CD8-positive, alpha-beta memory T cell (primary cell): ENCODE measurements around the gene ALDH1B1. TPM values are rescaled to one million over a fixed set of nuclear protein-coding genes. Genes with fewer than 3 reads are reported as not detected.
A peak's percentile ranks its signal among the peaks of the same experiment; 100 is the strongest.

ENCODE experiments used
- CTCF ChIA-PET: fragments of 350-600 bp; sonication (Branson Sonifier 250); formaldehyde crosslinking; loops from one replicate; lab custom pipeline; 2021; ENCODE audit warnings: antibody characterized with exemption; lab: Charles Lee
- POLR2A ChIA-PET: fragments of 350-600 bp; sonication (Branson Sonifier 250); formaldehyde crosslinking; loops from one replicate; lab custom pipeline; 2021; ENCODE audit warnings: antibody characterized with exemption; lab: Charles Lee
- DNase-seq, 5 donors: peaks; one replicate each; pipeline versions ENCODE4 v3.0.0 to v3.0.0-alpha.2; 2020 to 2022; ENCODE audit warnings: mixed read lengths in 1 of 5
- H3K27ac ChIP-seq: one replicate; pipeline ENCODE4 v1.7.0; 2013; ENCODE audit warnings: low read depth, mild to moderate bottlenecking, low read length, moderate library complexity
- H3K27me3 ChIP-seq: 2 replicates; pipeline ENCODE4 v1.7.0; 2013; ENCODE audit warnings: low read length, mild to moderate bottlenecking; ENCODE audit not compliant: insufficient read depth, poor library complexity, severe bottlenecking
- H3K36me3 ChIP-seq: 2 replicates; pipeline ENCODE4 v1.7.0; 2013; ENCODE audit warnings: mild to moderate bottlenecking, low read length, moderate library complexity; ENCODE audit not compliant: insufficient read depth
- H3K4me1 ChIP-seq: 2 replicates; pipeline ENCODE4 v1.7.0; 2013; ENCODE audit warnings: mild to moderate bottlenecking, low read length, moderate library complexity; ENCODE audit not compliant: insufficient read depth
- H3K4me3 ChIP-seq: 2 replicates; pipeline ENCODE4 v1.7.0; 2013; ENCODE audit warnings: mild to moderate bottlenecking, low read length
- H3K9me3 ChIP-seq: 2 replicates; pipeline ENCODE4 v1.7.0; 2013; ENCODE audit warnings: mild to moderate bottlenecking, low read length
- H3K27ac Mint-ChIP-seq, 8 donors: one replicate each; pipeline ENCODE4 v1.8.0; 2020 to 2021; ENCODE audit warnings: mixed read lengths in 8 of 8, mild to moderate bottlenecking in 6 of 8, inconsistent platforms in 3 of 8, moderate library complexity in 3 of 8
- H3K27me3 Mint-ChIP-seq, 2 donors: one replicate each; pipeline ENCODE4 v1.8.0; 2020 to 2021; ENCODE audit warnings: mixed read lengths in 2 of 2, mild to moderate bottlenecking in 1 of 2, moderate library complexity in 1 of 2
- H3K36me3 Mint-ChIP-seq, 3 donors: one replicate each; pipeline ENCODE4 v1.8.0; 2020 to 2021; ENCODE audit warnings: mixed read lengths in 3 of 3, inconsistent platforms in 1 of 3, mild to moderate bottlenecking in 1 of 3
- H3K4me1 Mint-ChIP-seq, 3 donors: one replicate each; pipeline ENCODE4 v1.8.0; 2020 to 2021; ENCODE audit warnings: mixed read lengths in 3 of 3, inconsistent platforms in 1 of 3, mild to moderate bottlenecking in 1 of 3
- H3K4me3 Mint-ChIP-seq, 7 donors: one replicate each; pipeline ENCODE4 v1.8.0; 2020 to 2021; ENCODE audit warnings: mixed read lengths in 7 of 7, mild to moderate bottlenecking in 6 of 7, moderate library complexity in 4 of 7, inconsistent platforms in 2 of 7
- H3K9me3 Mint-ChIP-seq, 5 donors: one replicate each; pipeline ENCODE4 v1.8.0; 2020 to 2022; ENCODE audit warnings: mixed read lengths in 5 of 5, mild to moderate bottlenecking in 3 of 5, moderate library complexity in 2 of 5, inconsistent platforms in 1 of 5
- polyA plus RNA-seq: library from polyadenylated mRNA; unstranded; fragments of 300-500 nt; fragmentation: Illumina TruSeq; gene quantifications from one replicate; pipeline ENCODE4 v1.2.3, GENCODE V29; 2021
- total RNA-seq, 2 experiments: library from RNA; stranded (reverse); gene quantifications; one replicate each; pipeline ENCODE4 v1.2.3, GENCODE V29; 2021

Gene ALDH1B1
- total and polyA plus RNA-seq, 3 experiments from 2014 or later, result 13.9 to 27.6 (median 25.1) TPM

- peaks cover 0 to 3% (median 0%) of the 10 kb centered on the region in 3 donors for H3K4me1 Mint-ChIP-seq
- CTCF ChIA-PET, result no interaction called here
Measured at GRCh38 chr9:38367898-38368297, 24.6 kb upstream of the ALDH1B1 start.

GRCh38 chr9:38368731-38369130 is 23.8 kb upstream of the ALDH1B1 start:
- H3K27ac ChIP-seq, result no peak overlapping the region
- ChIA-PET CTCF (no interaction called here), POLR2A (no interaction called here)
- Mint-ChIP-seq H3K27me3 (peaks cover 10 to 25% of the 10 kb centered on the region in 2 donors), H3K4me1 (no peaks in the 10 kb centered on the region), H3K36me3 (no peaks in the 10 kb centered on the region), H3K9me3 (no peaks in the 10 kb centered on the region), H3K4me3 (no peak overlapping the region), H3K27ac (no peak overlapping the region)
- no peaks in the 10 kb centered on the region for H3K9me3 ChIP-seq
- H3K4me1 ChIP-seq, result no peaks in the 10 kb centered on the region
- DNase-seq, result no peak
- no peaks in the 10 kb centered on the region for H3K27me3 ChIP-seq
- H3K4me3 ChIP-seq, result no peak overlapping the region
- no peaks in the 10 kb centered on the region for H3K36me3 ChIP-seq

More at GRCh38 chr9:38367898-38368297, 24.6 kb upstream of the ALDH1B1 start:
- Mint-ChIP-seq H3K9me3 (no peaks in the 10 kb centered on the region), H3K27ac (no peak overlapping the region), H3K4me3 (no peak overlapping the region), H3K36me3 (no peaks in the 10 kb centered on the region), H3K27me3 (peaks cover 9 to 26% of the 10 kb centered on the region in 2 donors)
- Histone ChIP-seq H3K4me1 (no peaks in the 10 kb centered on the region), H3K36me3 (no peaks in the 10 kb centered on the region), H3K4me3 (no peak overlapping the region), H3K9me3 (no peaks in the 10 kb centered on the region), H3K27me3 (no peaks in the 10 kb centered on the region), H3K27ac (no peak overlapping the region)
- POLR2A ChIA-PET, result no interaction called here
- DNase-seq, result no peak

GRCh38 chr9:38370176-38370575 is 22.3 kb upstream of the ALDH1B1 start:
- H3K27me3 Mint-ChIP-seq, result peaks cover 13 to 27% of the 10 kb centered on the region in 2 donors

DNA sequence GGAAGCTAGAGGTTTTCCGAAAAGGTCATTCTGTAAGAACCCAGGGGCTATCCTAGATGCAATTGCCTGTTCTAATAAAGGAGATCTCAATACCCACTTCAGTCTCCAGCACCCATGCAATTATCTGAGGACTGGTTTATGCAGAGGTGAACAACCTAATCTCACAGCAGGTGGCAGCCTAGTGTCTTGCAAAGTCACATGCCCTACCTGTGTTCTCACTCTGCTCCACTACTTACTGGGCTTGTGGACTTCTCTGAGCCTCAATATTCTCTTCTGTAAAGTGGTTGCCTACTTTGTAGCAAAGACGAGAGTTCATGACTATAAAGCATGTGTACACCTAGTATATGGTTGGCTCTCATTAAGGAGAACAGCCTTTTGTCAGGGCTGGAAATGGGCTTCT is 21.0 kb upstream of the ALDH1B1 start:
- Mint-ChIP-seq H3K36me3 (no peaks in the 10 kb centered on the region), H3K9me3 (no peaks in the 10 kb centered on the region), H3K4me1 (no peaks in the 10 kb centered on the region), H3K27ac (no peak overlapping the region), H3K27me3 (peaks cover 15 to 23% of the 10 kb centered on the region in 2 donors), H3K4me3 (no peak overlapping the region)
- H3K9me3 ChIP-seq, result no peaks in the 10 kb centered on the region
- no peaks in the 10 kb centered on the region for H3K4me1 ChIP-seq
- no peaks in the 10 kb centered on the region for H3K27me3 ChIP-seq
- peak in 1 of 5 donors; percentile 8 for DNase-seq
- CTCF ChIA-PET, result no interaction called here
- H3K27ac ChIP-seq, result no peak overlapping the region
- POLR2A ChIA-PET, result no interaction called here
- H3K36me3 ChIP-seq, result no peaks in the 10 kb centered on the region
- H3K4me3 ChIP-seq, result no peak overlapping the region

More at GRCh38 chr9:38370176-38370575, 22.3 kb upstream of the ALDH1B1 start:
- Histone ChIP-seq H3K9me3 (no peaks in the 10 kb centered on the region), H3K36me3 (no peaks in the 10 kb centered on the region), H3K27ac (no peak overlapping the region), H3K4me3 (no peak overlapping the region), H3K4me1 (no peaks in the 10 kb centered on the region), H3K27me3 (no peaks in the 10 kb centered on the region)
- Mint-ChIP-seq H3K27ac (no peak overlapping the region), H3K9me3 (no peaks in the 10 kb centered on the region), H3K4me3 (no peak overlapping the region), H3K36me3 (no peaks in the 10 kb centered on the region), H3K4me1 (no peaks in the 10 kb centered on the region)
- ChIA-PET POLR2A (no interaction called here), CTCF (no interaction called here)
- DNase-seq, result no peak

DNA sequence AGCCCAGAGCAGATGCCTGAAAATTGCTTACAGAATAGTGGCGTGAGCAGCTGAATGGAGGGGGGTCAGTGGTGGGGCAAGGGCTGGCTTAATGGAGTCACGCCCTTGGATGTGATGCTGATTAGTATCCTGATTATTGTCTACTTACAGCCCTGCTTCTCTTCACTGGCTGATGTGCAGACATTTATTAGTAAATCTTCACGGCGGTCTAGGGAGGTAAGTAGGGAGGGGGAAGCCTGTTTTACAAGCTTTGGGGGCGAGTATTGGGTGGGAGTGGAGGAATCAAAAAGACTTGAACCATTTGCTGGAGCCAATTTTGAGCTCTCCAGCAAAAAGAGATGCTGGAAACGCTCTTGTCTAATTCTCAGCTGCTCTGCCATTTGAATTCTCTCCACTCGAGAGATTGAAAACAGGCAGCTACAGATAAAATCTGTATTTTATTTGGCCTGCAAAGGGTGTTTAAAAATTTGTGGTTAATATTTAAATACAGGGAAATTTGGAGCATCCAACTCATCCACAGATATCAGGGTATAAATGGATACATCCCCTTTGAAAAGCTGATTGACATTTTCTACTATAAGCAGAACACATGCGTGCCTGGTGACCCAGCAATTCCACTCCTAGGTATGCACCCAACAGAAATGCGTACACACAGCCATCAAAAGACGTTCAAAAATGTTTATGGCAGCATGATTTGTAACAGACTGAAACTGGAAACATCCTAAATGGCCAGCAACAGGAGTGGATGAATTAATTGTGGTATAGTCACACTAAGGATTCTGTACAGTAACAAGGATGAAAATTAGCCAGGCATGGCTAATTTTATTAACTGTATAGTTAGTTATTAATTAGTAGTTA is 19.5 kb upstream of the ALDH1B1 start:
- H3K9me3 ChIP-seq, result no peaks in the 10 kb centered on the region
- no peaks in the 10 kb centered on the region for H3K4me1 Mint-ChIP-seq
- no peaks in the 10 kb centered on the region for H3K36me3 ChIP-seq
- H3K27ac ChIP-seq, result no peak overlapping the region
- ChIA-PET POLR2A (no interaction called here), CTCF (no interaction called here)
- no peaks in the 10 kb centered on the region for H3K9me3 Mint-ChIP-seq
- no peak overlapping the region for H3K4me3 ChIP-seq
- H3K36me3 Mint-ChIP-seq, result no peaks in the 10 kb centered on the region
- H3K4me3 Mint-ChIP-seq, result no peak overlapping the region
- DNase-seq, result no peak
- H3K27me3 ChIP-seq, result no peaks in the 10 kb centered on the region
- peaks cover 10 to 23% of the 10 kb centered on the region in 2 donors for H3K27me3 Mint-ChIP-seq
- no peak overlapping the region for H3K27ac Mint-ChIP-seq
- no peaks in the 10 kb centered on the region for H3K4me1 ChIP-seq

DNA sequence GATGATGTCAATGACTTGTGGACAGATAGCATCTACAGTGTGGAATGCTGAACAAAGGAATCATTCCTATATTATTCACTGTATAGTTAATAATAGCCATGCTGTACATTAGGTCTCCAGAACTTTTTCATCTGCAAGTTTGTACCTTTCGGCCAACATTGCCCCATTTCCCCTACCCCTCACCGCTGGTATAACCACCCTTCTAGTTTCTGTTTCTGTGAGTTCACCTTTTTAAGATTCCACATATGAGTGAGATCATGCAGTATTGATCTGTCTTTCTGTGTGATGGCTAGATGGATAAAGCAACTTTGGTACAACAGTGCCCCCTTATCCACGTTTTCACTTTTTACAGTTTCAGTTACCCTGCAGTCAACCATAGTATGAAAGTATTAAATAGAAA is 18.8 kb upstream of the ALDH1B1 start:
- Mint-ChIP-seq H3K9me3 (no peaks in the 10 kb centered on the region), H3K27me3 (peaks cover 12 to 23% of the 10 kb centered on the region in 2 donors), H3K27ac (no peak overlapping the region), H3K36me3 (no peaks in the 10 kb centered on the region), H3K4me3 (no peak overlapping the region), H3K4me1 (no peaks in the 10 kb centered on the region)
- H3K27ac ChIP-seq, result no peak overlapping the region
- no peaks in the 10 kb centered on the region for H3K27me3 ChIP-seq
- H3K36me3 ChIP-seq, result no peaks in the 10 kb centered on the region
- no peak for DNase-seq
- H3K9me3 ChIP-seq, result no peaks in the 10 kb centered on the region
- ChIA-PET POLR2A (no interaction called here), CTCF (no interaction called here)
- no peaks in the 10 kb centered on the region for H3K4me1 ChIP-seq
- H3K4me3 ChIP-seq, result no peak overlapping the region

DNA sequence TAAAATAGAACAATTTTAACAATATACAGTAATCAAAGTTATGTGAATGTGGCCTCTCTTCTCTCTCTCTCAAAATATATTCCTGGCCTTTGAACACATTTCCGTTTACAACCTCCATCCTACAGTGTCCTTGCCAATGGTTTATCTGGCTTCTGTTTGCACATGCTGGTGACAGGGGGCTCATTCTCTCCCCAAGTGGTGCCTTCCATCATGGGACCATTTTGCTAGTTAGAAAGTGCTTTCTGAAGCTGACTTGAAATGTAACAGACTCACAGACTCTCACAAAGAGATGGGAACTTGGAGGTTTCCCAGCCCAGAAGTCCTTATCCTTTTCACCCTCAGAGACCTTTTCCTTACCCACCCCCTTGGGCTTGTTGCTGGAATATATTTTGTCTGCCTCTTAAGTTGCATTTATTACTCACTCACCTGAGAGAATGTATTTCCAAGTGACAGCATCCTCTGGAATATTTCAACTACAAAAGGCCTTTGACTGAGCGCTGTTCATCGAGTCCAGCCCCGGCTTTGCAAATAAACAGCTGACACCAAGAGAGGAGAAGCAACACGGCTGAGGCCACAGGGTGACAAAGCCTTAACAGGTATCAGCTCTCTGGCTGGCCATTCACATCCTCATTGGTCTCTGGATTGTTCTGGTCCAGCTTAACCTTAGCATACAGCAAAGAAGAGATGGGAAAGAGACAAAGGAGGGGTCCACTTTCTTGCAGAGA is 17.5 kb upstream of the ALDH1B1 start:
- Mint-ChIP-seq H3K4me1 (no peaks in the 10 kb centered on the region), H3K27ac (no peak overlapping the region), H3K9me3 (no peaks in the 10 kb centered on the region), H3K27me3 (peaks cover 12 to 23% of the 10 kb centered on the region in 2 donors), H3K36me3 (no peaks in the 10 kb centered on the region), H3K4me3 (no peak overlapping the region)
- CTCF ChIA-PET, result no interaction called here
- no peak for DNase-seq
- no peak overlapping the region for H3K4me3 ChIP-seq
- no peak overlapping the region for H3K27ac ChIP-seq
- no peaks in the 10 kb centered on the region for H3K4me1 ChIP-seq
- H3K27me3 ChIP-seq, result no peaks in the 10 kb centered on the region
- no peaks in the 10 kb centered on the region for H3K36me3 ChIP-seq
- POLR2A ChIA-PET, result no interaction called here
- H3K9me3 ChIP-seq, result no peaks in the 10 kb centered on the region

DNA sequence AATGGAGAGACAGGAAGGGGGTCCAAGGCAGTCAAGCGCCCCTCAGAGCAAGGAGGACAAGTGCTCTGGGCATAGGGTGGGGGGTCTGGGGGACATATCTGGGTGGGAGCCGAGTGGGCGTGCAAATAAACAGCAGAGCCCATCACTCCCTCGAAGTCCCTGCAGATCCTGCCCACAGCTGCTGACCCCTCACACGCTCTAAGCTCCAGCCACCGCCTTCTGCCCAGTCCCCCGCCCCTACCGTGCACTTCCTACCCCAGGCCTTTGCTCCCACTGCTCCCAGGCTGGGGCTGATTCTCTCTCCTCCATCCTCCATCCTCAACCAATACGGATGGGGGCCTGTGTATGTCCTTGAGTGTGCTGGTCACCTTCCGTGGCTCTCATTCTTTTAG is 16.9 kb upstream of the ALDH1B1 start:
- H3K4me1 Mint-ChIP-seq, result no peaks in the 10 kb centered on the region

More for the DNA sequence above, 16.9 kb upstream of the ALDH1B1 start:
- POLR2A ChIA-PET, result no interaction called here
- no peak for DNase-seq
- no peak overlapping the region for H3K27ac Mint-ChIP-seq
- H3K9me3 Mint-ChIP-seq, result no peaks in the 10 kb centered on the region
- Histone ChIP-seq H3K36me3 (no peaks in the 10 kb centered on the region), H3K9me3 (no peaks in the 10 kb centered on the region), H3K27me3 (no peaks in the 10 kb centered on the region), H3K4me3 (no peak overlapping the region), H3K27ac (no peak overlapping the region), H3K4me1 (no peaks in the 10 kb centered on the region)
- H3K4me3 Mint-ChIP-seq, result no peak overlapping the region
- CTCF ChIA-PET, result no interaction called here
- H3K36me3 Mint-ChIP-seq, result no peaks in the 10 kb centered on the region
- peaks cover 12 to 23% of the 10 kb centered on the region in 2 donors for H3K27me3 Mint-ChIP-seq
